Measurements from ENCODE around the gene MXD1. TPM values are rescaled to one million over a fixed set of nuclear protein-coding genes. Genes with fewer than 3 reads are reported as not detected.

MXD1 gene
- polyA plus RNA-seq, 2 of the 4 experiments (the other 2 are of a cell fraction): 2.0 to 8.3 TPM

- TF ChIP-seq REST (IDR thresholded peaks at IDR 0.05) (no peak), NFE2L2 (conservative IDR thresholded peaks at IDR 0.05; ENCODE audit: low read length) (no peak), CBX2 (IDR thresholded peaks at IDR 0.05; ENCODE audit: borderline replicate concordance, low read depth) (no peak), NR3C1 (IDR thresholded peaks at IDR 0.05) (no peak), ZC3H11A (IDR thresholded peaks at IDR 0.05) (no peak), HOXB13 (CRISPR knock-in tag; IDR thresholded peaks at IDR 0.05; ENCODE audit: low read depth) (no peak)
- TF ChIP-seq, protein P1, sequence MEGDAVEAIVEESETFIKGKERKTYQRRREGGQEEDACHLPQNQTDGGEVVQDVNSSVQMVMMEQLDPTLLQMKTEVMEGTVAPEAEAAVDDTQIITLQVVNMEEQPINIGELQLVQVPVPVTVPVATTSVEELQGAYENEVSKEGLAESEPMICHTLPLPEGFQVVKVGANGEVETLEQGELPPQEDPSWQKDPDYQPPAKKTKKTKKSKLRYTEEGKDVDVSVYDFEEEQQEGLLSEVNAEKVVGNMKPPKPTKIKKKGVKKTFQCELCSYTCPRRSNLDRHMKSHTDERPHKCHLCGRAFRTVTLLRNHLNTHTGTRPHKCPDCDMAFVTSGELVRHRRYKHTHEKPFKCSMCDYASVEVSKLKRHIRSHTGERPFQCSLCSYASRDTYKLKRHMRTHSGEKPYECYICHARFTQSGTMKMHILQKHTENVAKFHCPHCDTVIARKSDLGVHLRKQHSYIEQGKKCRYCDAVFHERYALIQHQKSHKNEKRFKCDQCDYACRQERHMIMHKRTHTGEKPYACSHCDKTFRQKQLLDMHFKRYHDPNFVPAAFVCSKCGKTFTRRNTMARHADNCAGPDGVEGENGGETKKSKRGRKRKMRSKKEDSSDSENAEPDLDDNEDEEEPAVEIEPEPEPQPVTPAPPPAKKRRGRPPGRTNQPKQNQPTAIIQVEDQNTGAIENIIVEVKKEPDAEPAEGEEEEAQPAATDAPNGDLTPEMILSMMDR (IDR thresholded peaks at IDR 0.05): no peak
- TF ChIP-seq, protein P2, sequence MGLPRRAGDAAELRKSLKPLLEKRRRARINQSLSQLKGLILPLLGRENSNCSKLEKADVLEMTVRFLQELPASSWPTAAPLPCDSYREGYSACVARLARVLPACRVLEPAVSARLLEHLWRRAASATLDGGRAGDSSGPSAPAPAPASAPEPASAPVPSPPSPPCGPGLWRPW (IDR thresholded peaks at IDR 0.05): no peak
Measured at GRCh38 chr2:69975853-69976462, 61.0 kb downstream of the MXD1 start (continued).

DNA sequence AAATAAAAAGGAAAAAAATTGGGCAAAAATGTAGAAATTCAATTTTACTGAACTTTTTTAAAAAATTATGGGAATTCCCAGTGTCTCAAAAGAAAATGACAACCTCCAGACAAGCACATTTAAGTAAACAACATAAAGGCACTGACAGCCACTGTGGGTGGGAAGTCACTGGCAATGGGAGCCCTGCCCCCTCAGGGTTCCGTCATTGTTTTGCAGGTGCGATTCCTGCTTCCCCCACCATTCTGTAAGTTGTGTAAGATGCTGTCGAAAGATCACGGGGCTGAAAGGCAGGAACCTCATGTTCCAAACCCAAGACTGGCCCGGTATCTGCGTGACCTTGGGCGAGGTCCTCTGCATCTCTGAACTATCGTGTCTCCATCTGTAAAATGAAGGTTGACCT is 62.3 kb downstream of the MXD1 start:
- Histone ChIP-seq H3K4me1 (peaks cover 7% of the 10 kb centered on the region; the same call in 2 of the 3 replicates), H3K27ac (no peak overlapping the region), H3K4me3 (no peak overlapping the region), H3K9me3 (no peaks in the 10 kb centered on the region), H3K4me2 (no peak overlapping the region)
- TF ChIP-seq PBX3 (IDR thresholded peaks at IDR 0.05): no peak
- no peak for TF ChIP-seq HOXB5 (CRISPR knock-in tag; IDR thresholded peaks at IDR 0.05)
- no peak for TF ChIP-seq EHMT2 (IDR thresholded peaks at IDR 0.05; ENCODE audit: low read depth)
- TF ChIP-seq MAZ (IDR thresholded peaks at IDR 0.05; ENCODE audit: borderline replicate concordance, low read depth, low read length): no peak
- TF ChIP-seq RFX5 (IDR thresholded peaks at IDR 0.05): no peak
- no peak for TF ChIP-seq E2F6 (IDR thresholded peaks at IDR 0.05; ENCODE audit: borderline replicate concordance, low read depth)
- no peak for TF ChIP-seq RAD21 (conservative IDR thresholded peaks at IDR 0.05 in 1 of 2, IDR thresholded peaks at IDR 0.05 in 1 of 2)
- TF ChIP-seq HOXB13 (CRISPR knock-in tag; IDR thresholded peaks at IDR 0.05; ENCODE audit: low read depth): no peak
- no peak for TF ChIP-seq CBX8 (IDR thresholded peaks at IDR 0.05)
- TF ChIP-seq JUN (IDR thresholded peaks at IDR 0.05): no peak
- TF ChIP-seq, protein P3, sequence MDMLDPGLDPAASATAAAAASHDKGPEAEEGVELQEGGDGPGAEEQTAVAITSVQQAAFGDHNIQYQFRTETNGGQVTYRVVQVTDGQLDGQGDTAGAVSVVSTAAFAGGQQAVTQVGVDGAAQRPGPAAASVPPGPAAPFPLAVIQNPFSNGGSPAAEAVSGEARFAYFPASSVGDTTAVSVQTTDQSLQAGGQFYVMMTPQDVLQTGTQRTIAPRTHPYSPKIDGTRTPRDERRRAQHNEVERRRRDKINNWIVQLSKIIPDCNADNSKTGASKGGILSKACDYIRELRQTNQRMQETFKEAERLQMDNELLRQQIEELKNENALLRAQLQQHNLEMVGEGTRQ (IDR thresholded peaks at IDR 0.05): no peak
- TF ChIP-seq KDM5A (IDR thresholded peaks at IDR 0.05): no peak
- TF ChIP-seq TP53 (CRISPR knock-in tag; IDR thresholded peaks at IDR 0.05): no peak
- no peak for TF ChIP-seq HOXA7 (CRISPR knock-in tag; IDR thresholded peaks at IDR 0.05)
- TF ChIP-seq FOSB (CRISPR knock-in tag; IDR thresholded peaks at IDR 0.05): no peak
- no peak for TF ChIP-seq TFCP2L1 (CRISPR knock-in tag; IDR thresholded peaks at IDR 0.05)
- no peak for TF ChIP-seq ATOH8 (CRISPR knock-in tag; IDR thresholded peaks at IDR 0.05; ENCODE audit: low read depth)
- TF ChIP-seq CEBPB (IDR thresholded peaks at IDR 0.05): no peak
- TF ChIP-seq, protein P2 (IDR thresholded peaks at IDR 0.05): no peak
- POLR2A ChIA-PET: no interaction called here
- ATAC-seq: no peak
- no peak for DNase-seq (ENCODE audit: low read depth in 1 of 2, low spot score in 1 of 2)
- WGBS (ENCODE audit: missing lambda C conversion rate): 90% methylated on average over 8 of the region's 8 CpGs
- CTCF ChIA-PET: no interaction called here
- FAIRE-seq: no peak
